ENCODE data around the gene WDR76.

GRCh38 chr15:43777267-43777914, 49.4 kb upstream of the WDR76 start:
- TF ChIP-seq CTCF (IDR thresholded peaks at IDR 0.05) (peak; percentile 49 to 82 (median 76)), POLR2A (IDR thresholded peaks at IDR 0.05) (peak in 1 of 2 donors; percentile 42)

Measured in adrenal gland (tissue), 5 donors.